ENCODE measurements around the gene ARHGAP18.

ARHGAP18 gene

DNA sequence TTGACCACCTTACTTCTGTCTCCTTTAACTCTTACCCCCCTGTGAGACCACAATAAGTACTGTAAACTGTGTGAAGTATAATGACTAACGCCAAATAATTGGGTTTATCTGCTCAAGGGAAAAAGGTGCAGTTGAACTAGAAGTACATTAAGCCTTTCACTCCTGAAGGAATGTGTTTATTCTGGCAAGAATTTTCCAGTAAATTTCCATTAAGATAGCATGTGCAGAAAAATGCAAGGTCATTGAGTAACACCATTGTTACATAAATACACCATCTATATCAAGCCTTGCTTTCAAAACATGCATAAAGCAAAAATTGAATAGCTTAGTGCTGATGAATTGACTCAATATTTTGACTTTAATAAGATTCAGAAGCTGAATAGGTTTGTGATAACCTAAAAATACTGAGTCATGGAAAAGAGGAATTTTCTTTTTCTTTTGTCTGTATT, 65.4 kb downstream of the ARHGAP18 start:
- Histone ChIP-seq H3K4me2 (ENCODE audit: low read depth, low read length, poor library complexity, severe bottlenecking) (no peak overlapping the region), H3K79me2 (ENCODE audit: insufficient read depth, low read length) (no peaks in the 10 kb centered on the region), H3K27me3 (ENCODE audit: insufficient read depth, low read length, poor library complexity, severe bottlenecking) (no peaks in the 10 kb centered on the region), H3F3A (ENCODE audit: low read depth) (no peaks in the 10 kb centered on the region), H4K20me1 (ENCODE audit: insufficient read depth, low read length, poor library complexity, severe bottlenecking) (no peaks in the 10 kb centered on the region), H3K36me3 (ENCODE audit: insufficient read depth, low read length) (no peaks in the 10 kb centered on the region), H3K9ac (ENCODE audit: low read depth, low read length, poor library complexity, severe bottlenecking) (no peak overlapping the region), H3K4me3 (ENCODE audit: low read length, poor library complexity, severe bottlenecking) (no peak overlapping the region), H3K9me3 (ENCODE audit: insufficient read depth, low read depth, low read length) (no peaks in the 10 kb centered on the region), H3K9me2 (replicated peaks; ENCODE audit: low read depth, low read length) (no peaks in the 10 kb centered on the region), H2AFZ (ENCODE audit: low read length) (no peak overlapping the region), H3K4me1 (ENCODE audit: insufficient read depth, low read length, poor library complexity, severe bottlenecking) (peaks cover 21% of the 10 kb centered on the region)
- TF ChIP-seq EZH2phosphoT487 (IDR thresholded peaks at IDR 0.05; ENCODE audit: borderline replicate concordance), result no peak
- TF ChIP-seq, protein P1, sequence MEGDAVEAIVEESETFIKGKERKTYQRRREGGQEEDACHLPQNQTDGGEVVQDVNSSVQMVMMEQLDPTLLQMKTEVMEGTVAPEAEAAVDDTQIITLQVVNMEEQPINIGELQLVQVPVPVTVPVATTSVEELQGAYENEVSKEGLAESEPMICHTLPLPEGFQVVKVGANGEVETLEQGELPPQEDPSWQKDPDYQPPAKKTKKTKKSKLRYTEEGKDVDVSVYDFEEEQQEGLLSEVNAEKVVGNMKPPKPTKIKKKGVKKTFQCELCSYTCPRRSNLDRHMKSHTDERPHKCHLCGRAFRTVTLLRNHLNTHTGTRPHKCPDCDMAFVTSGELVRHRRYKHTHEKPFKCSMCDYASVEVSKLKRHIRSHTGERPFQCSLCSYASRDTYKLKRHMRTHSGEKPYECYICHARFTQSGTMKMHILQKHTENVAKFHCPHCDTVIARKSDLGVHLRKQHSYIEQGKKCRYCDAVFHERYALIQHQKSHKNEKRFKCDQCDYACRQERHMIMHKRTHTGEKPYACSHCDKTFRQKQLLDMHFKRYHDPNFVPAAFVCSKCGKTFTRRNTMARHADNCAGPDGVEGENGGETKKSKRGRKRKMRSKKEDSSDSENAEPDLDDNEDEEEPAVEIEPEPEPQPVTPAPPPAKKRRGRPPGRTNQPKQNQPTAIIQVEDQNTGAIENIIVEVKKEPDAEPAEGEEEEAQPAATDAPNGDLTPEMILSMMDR (conservative IDR thresholded peaks at IDR 0.05; ENCODE audit: low read length), result no peak

DNA sequence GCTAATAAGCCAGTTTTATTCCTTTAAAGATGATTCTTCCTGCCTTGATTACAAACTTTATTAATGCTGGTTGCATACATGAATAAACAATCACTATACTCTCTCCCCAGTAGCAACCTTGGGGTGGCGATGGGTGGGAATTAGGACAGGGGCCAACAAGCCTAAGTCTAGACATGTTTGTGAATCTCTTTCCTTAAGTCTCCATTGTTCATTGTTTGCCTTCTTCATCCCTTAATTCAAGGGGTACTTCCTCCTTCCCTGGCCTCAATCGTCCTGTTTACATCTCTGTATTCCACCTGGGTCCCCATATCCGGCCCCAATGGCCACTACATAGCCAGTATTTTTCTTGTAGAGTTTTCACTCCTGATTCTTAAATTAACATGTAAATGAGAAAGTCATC, 66.0 kb downstream of the ARHGAP18 start:
- H3K9me2 ChIP-seq (replicated peaks; ENCODE audit: low read depth, low read length), result no peaks in the 10 kb centered on the region
- H3K27me3 ChIP-seq (ENCODE audit: insufficient read depth, low read length, poor library complexity, severe bottlenecking), result no peaks in the 10 kb centered on the region
- H3K4me1 ChIP-seq (ENCODE audit: insufficient read depth, low read length, poor library complexity, severe bottlenecking), result peaks cover 21% of the 10 kb centered on the region
- H3K4me3 ChIP-seq (ENCODE audit: low read length, poor library complexity, severe bottlenecking), result no peak overlapping the region
- H3K9me3 ChIP-seq (ENCODE audit: insufficient read depth, low read depth, low read length), result no peaks in the 10 kb centered on the region
- H3F3A ChIP-seq (ENCODE audit: low read depth), result no peaks in the 10 kb centered on the region
- H3K9ac ChIP-seq (ENCODE audit: low read depth, low read length, poor library complexity, severe bottlenecking), result no peak overlapping the region
- no peaks in the 10 kb centered on the region for H3K36me3 ChIP-seq (ENCODE audit: insufficient read depth, low read length)
- H4K20me1 ChIP-seq (ENCODE audit: insufficient read depth, low read length, poor library complexity, severe bottlenecking), result no peaks in the 10 kb centered on the region
- TF ChIP-seq, protein P1 (conservative IDR thresholded peaks at IDR 0.05; ENCODE audit: low read length), result no peak
- no peak for TF ChIP-seq EZH2phosphoT487 (IDR thresholded peaks at IDR 0.05; ENCODE audit: borderline replicate concordance)
- no peak overlapping the region for H2AFZ ChIP-seq (ENCODE audit: low read length)
- H3K79me2 ChIP-seq (ENCODE audit: insufficient read depth, low read length), result no peaks in the 10 kb centered on the region
- no peak overlapping the region for H3K4me2 ChIP-seq (ENCODE audit: low read depth, low read length, poor library complexity, severe bottlenecking)

DNA sequence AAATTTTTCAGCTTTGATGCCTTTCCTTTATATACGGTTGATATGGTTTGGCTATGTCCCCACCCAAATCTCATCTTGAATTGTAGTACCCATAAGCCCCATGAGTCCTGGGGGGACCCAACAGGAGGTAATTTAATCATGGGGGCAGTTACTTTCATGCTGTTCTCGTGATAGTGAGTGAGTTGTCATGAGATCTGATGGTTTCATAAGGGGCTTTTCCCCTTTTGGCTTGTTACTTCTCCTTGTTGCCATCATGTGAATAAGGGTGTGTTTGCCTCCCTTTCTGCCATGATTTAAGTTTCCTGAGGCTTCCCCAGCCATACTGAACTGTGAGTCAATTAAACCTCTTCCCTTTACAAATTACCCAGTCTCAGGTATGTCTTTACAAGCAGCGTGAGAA, 66.8 kb downstream of the ARHGAP18 start:
- peaks cover 21% of the 10 kb centered on the region for H3K4me1 ChIP-seq (ENCODE audit: insufficient read depth, low read length, poor library complexity, severe bottlenecking)
- no peak overlapping the region for H3K4me2 ChIP-seq (ENCODE audit: low read depth, low read length, poor library complexity, severe bottlenecking)
- no peak overlapping the region for H3K4me3 ChIP-seq (ENCODE audit: low read length, poor library complexity, severe bottlenecking)
- H2AFZ ChIP-seq (ENCODE audit: low read length), result no peak overlapping the region
- no peak for TF ChIP-seq EZH2phosphoT487 (IDR thresholded peaks at IDR 0.05; ENCODE audit: borderline replicate concordance)
- TF ChIP-seq, protein P1 (conservative IDR thresholded peaks at IDR 0.05; ENCODE audit: low read length), result no peak
- 0 out of 2 replicates have a peak, but pooled peaks cover 2% of the 10 kb centered on the region for H3K36me3 ChIP-seq (ENCODE audit: insufficient read depth, low read length)
- H4K20me1 ChIP-seq (ENCODE audit: insufficient read depth, low read length, poor library complexity, severe bottlenecking), result no peaks in the 10 kb centered on the region
- no peaks in the 10 kb centered on the region for H3K9me3 ChIP-seq (ENCODE audit: insufficient read depth, low read depth, low read length)
- no peaks in the 10 kb centered on the region for H3K9me2 ChIP-seq (replicated peaks; ENCODE audit: low read depth, low read length)
- no peaks in the 10 kb centered on the region for H3K79me2 ChIP-seq (ENCODE audit: insufficient read depth, low read length)
- H3F3A ChIP-seq (ENCODE audit: low read depth), result no peaks in the 10 kb centered on the region
- no peaks in the 10 kb centered on the region for H3K27me3 ChIP-seq (ENCODE audit: insufficient read depth, low read length, poor library complexity, severe bottlenecking)
- no peak overlapping the region for H3K9ac ChIP-seq (ENCODE audit: low read depth, low read length, poor library complexity, severe bottlenecking)
